ENCODE measurements around the gene PRELID3B.

The PRELID3B gene

DNA sequence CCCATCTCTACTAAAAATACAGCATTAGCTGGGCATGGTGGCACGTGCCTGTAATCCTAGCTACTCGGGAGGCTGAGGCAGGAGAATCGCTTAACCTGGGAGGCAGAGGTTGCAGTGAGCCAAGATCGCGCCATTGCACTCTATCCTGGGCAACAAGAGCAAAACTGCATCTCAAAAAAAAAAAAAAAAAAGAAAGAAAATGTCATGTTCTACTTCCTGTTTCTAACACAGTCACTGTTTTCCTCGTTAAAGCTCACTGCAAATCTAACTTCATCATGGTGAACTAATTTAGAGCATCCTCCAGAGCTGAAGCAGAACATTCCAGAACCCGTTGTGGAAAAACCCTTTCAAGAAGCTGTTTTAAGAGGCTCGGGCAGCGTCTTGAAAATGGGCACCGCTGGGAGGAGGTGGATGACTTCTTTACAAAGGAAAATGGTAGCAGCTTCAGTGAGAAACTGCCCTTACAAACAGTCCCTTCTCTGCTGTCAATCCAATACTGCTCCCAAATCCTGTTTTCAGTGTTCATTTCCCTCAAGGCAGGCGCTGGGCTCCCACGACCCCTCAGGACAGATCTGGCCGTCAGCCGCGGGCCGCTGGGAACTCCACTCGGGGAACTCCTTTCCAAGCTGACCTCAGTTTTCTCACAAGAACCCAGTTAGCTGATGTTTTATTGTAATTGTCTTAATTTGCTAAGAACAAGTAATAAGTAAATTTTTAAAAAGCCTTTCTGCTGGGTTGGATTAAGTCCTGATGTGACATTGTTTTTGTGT is 48.0 kb downstream of the PRELID3B start:
- DNase-seq (ENCODE audit: low spot score) = no peak

DNA sequence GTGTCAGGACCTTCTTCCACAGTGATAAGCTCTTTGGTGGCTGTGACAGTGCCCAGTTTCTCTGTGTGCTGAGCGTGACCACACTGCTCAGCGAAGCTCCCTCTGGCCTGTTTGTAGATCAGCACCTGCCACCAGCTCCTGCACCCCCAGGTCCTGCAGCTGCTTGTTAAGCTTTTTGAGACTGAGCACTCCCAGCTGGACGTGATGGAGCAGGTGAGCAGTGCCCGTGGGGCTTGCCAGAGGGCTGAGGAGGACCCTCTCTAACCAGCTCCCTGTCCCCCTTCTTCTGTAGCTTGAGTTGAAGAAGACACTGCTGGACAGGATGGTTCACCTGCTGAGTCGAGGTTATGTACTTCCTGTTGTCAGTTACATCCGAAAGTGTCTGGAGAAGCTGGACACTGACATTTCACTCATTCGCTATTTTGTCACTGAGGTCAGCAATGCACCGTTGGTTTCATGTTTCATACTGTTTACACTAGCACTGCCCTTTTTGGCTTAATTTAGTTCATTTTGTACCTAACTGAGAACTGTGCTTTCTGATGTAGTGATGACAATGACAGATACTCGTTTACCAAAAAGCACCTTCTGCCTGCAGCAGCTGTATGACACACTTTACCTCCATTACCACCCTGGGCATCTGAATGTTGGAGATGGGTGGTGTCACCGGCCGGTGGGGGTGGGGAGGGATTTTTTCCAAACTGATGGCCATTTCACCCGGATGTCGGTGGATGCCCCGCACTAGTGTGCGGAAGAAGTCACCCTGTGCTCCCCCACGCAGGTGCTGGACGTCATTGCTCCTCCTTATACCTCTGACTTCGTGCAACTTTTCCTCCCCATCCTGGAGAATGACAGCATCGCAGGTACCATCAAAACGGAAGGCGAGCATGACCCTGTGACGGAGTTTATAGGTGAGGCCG is 49.0 kb downstream of the PRELID3B start:
- no peak for DNase-seq (ENCODE audit: low spot score)

DNA sequence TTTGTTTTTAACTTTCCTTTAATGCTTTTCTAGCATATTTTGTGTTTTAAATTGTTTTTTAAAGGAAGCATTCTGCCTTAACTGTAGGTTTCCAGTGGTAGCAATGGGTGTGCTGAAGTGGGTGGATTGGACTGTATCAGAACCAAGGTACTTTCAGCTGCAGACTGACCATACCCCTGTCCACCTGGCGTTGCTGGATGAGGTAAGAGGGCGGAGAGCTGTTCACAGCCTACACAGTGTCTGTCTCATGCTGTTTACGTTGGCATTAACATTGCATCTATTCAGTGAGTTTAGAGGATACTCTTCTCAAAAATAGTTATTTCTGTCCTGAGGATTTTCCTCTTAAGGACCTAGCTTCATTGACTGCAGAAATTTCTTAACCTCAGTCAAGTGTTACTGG is 49.7 kb downstream of the PRELID3B start:
- no peak for DNase-seq (ENCODE audit: low spot score)

DNA sequence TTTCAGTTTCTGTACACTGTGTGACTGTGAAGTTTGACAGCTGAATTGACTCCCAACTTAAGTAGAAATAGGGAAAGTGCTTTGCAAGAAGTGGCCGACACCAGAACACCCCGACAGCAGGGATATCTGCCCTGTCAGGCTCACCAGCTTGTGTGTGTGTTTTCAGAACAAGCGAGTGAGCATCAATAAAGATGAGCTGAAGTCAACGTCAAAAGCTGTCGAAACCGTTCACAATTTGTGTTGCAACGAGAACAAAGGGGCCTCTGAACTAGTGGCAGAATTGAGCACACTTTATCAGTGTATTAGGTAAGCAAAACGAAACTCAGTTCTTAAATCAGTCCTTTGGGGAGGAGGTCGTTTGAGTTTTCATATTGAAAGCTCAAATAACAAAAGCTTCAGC is 50.9 kb downstream of the PRELID3B start:
- no peak for DNase-seq (ENCODE audit: low spot score)

DNA sequence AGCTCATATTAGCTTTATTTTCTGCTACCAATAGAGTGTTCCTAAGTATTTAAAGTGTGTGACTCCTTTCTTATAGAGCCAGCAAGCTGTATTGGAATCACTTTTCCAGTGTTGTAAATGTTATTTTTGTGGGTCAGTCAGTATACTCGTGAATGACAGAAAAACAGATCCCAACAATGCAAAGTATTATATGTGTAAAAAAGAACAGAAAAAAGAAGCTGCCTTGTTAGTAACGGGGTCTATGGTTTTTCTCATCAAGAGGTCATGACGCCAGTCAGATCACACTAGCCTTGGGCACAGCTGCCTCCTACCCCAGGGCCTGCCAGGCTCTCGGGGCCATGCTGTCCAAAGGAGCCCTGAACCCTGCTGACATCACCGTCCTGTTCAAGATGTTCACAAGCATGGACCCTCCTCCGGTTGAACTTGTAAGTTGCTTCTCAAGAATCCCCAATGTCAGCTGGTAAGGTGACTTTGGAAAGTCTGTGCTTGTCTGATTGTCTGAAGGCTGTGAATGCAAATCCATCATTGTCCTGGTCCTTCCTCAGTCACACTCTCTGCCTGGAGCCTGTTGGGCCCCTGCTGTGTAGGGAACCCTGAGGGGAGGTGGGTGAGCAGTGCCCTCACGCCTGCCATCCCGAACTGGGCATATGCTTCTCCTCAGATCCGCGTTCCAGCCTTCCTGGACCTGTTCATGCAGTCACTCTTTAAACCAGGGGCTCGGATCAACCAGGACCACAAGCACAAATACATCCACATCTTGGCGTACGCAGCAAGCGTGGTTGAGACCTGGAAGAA is 51.7 kb downstream of the PRELID3B start:
- no peak for DNase-seq (ENCODE audit: low spot score)

DNA sequence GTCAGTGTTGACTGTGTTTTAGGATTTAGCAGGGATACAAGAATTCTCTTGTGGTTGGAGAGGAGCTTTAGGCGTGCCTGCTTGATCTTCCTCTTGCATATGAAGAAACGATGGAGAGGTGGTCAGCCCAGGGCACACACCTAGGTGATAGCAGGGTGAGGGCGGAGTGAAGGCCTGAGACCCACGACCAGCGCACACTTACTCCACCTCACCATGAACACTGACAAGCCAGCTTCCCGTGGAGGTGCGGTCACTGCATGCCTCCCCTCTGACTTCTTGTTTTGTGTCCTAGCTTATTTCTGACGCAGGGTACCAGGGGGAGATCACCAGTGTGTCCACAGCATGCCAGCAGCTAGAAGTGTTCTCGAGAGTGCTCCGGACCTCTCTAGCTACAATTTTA is 53.4 kb downstream of the PRELID3B start:
- no peak for DNase-seq (ENCODE audit: low spot score)

- no peak for DNase-seq (ENCODE audit: low spot score)
Observed at GRCh38 chr20:58988565-58988882, 54.1 kb downstream of the PRELID3B start.

DNA sequence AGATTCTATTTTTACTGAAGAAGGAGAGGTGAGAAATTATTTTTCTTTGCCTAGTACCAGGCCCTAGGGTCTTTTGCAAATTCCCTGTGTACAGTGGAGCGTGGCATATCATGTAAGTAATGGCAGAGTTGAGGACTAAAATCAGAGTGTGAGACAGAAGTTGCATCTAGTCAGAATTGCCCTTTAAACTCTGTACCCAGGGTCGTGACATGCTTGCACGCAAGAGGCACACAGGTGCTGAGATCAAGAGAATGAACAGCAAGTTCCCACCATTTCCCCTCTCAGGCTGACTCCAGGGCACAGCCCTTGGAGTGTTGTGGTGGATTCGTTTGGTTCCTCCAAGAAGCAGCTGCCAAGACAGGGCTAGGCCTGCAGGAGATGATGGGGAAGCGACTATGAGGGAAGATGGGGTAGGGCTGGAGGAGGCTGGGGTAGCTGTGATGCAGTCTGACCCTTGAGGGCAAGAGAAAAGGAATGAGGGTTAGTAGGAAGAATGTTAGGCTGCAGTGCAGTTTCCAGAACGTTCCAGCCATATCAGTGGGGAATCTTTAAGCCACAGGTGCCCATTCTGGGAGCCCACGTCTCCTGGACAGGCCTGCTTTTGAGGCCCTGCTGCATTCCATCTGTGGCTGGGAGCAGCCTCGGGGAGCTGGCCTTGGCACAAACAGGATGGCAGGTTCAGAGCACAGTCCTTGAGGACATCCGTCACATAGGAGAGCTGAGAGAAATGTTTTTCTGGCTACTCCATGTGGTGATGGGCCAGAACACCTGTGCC is 54.6 kb downstream of the PRELID3B start:
- no peak for DNase-seq (ENCODE audit: low spot score)

- no peak for DNase-seq (ENCODE audit: low spot score)
Observed at GRCh38 chr20:58986968-58987517, 55.5 kb downstream of the PRELID3B start.

GRCh38 chr20:58986286-58986967 is 56.2 kb downstream of the PRELID3B start:
- DNase-seq (ENCODE audit: low spot score) = no peak

DNA sequence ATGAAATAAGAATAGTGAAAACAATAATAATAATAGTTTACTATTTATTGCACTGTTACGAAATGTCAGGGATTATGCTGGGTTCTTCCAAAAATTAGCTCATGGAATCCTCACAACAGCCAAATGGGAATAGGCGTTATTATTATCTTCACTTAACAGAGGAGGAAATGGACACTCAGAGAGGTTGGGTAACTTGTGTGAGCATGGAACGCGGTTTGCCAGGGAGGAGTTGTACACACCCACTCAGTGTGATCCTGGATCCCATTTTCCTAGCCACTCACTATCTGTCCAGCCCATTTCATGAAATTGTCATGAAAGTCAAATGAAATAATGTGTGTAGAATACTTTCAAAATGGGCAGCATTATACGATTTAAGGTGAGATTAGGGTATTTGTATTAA is 56.9 kb downstream of the PRELID3B start:
- DNase-seq (ENCODE audit: low spot score) = no peak

DNA sequence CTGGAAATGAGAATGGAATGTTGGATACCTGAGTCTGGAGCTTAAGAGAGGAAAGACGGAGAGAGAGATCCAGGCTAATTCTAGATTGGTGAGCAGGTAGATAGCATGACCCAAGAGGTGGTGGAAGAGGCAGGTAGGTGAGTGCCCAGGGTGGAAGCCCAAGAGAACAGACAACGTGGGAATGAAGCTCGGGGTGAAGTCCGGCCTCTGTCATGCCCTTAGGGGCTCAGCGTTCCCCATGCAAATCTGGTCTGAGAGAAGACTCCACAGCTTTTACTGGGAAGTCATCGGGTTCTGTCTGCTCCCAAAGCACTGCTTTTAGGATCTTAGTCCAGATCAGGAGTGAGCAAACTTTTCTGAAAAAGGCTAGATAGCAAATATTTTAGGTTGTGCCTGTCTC is 57.9 kb downstream of the PRELID3B start:
- no peak for DNase-seq (ENCODE audit: low spot score)

Measured in putamen (tissue), 1 donor.